LoVo (cell line): ENCODE results near the gene GRIA4.

Experiments
- DNase-seq: peaks from one replicate; pipeline ENCODE4 v3.0.0-alpha.2; 2016; ENCODE audit warnings: low spot score

GRIA4 gene

DNA sequence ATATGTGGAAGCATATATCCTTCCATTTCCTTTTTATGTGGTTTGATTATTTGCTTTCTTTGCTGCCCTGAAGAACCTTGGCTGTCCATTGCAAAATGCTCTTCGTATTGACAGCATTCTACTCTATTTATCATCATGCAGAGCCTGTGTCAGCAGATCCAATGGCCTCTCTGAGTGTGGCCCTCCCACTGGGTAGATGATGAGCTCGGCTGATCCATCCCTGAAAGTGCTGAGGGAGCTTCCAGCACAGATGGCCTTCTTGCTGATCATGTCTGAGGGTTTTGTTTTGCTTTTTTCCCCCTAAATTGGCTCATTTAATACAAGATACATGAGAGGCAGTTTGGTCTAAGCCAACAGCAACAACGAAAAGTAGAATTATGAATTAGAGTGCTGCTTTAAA lies 181.0 kb downstream of the GRIA4 start:
- DNase-seq: no peak

DNA sequence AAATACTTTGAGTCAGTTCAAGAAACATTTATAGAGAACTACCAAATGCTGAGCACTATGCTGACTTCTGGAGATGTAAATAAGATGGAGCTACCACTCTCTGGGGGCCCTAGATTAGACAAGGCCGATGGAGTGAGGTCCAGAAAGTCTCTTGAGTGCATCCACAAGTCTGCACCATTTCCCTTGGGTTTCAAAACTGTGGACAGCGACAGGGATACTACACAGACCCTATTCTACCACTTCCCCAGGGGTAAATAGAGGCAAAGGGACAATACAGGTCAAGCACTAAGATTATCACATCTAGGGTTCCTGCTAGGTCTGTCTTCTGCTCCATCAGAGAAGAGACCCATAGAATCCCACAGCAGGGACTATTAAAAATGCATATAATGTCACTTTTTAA lies 183.2 kb downstream of the GRIA4 start:
- no peak for DNase-seq

DNA sequence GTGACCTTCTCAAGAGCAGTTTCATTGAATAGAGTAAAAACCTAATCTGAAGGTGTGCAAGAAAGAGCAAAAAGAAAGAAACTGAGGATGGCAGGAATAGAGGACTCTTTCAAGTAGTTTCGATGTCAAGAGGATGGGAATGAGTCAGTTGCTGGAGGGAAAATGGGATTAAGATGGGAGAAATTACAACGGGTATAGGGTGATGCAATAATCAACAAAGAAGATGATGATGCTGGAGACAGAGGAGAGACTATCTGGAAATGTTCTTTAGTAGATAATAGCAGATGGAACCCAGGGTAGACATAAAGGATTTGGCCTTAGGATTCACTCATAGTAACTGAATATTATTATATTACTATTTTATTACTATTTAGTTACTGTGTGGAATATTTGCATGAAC lies 189.4 kb downstream of the GRIA4 start:
- DNase-seq: no peak

DNA sequence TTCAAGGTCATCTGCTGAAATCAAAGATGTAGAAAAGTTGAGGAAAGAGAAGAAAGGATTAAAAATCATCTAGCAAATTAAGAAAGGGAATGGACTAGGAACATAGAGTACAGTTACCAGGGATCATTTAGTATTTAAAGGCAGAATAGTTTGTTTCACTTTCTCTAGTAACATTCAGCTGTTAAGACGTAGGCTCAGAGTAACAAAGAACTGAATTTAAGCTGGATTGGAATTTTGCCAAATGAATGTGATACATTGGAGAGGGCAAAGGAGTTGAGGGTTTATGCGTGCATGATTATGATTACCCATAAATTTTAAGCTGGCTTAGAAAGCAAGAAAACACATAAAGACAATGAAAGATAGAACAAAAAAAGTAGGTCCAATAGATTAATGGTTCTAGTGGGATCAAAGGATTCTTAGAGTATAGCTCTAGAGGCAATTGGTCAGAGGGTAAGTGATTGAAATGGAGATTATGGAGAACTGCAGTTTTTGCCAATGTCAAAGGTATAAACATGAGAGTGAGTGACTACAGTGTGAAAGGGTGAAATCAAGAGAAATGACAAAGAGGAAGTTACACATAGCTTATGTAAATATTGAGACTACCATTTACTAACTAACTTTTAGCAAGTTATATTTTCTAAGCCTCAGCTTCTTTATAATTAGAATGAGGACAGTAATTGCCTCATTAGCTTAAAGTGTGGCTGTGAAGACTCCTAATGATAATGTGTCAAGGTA lies 190.0 kb downstream of the GRIA4 start:
- DNase-seq: no peak

DNA sequence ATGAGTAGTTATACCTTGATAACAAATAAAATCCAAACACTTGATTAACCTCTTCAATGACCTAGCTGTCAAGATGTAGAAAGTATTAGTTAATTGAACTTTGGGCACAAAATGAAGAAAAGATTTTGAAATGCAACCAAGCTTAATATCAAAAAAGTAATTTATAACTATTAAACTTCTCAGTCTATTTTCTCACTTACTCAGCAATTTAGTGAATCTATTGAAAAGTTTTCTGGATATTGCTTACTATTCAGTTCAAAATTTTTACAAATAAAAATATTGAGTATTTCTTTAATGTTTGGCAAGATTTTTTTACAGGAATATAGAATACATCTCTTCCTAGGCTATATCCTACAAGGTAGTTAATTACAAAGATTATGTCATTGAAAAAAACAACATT lies 192.5 kb downstream of the GRIA4 start:
- no peak for DNase-seq

DNA sequence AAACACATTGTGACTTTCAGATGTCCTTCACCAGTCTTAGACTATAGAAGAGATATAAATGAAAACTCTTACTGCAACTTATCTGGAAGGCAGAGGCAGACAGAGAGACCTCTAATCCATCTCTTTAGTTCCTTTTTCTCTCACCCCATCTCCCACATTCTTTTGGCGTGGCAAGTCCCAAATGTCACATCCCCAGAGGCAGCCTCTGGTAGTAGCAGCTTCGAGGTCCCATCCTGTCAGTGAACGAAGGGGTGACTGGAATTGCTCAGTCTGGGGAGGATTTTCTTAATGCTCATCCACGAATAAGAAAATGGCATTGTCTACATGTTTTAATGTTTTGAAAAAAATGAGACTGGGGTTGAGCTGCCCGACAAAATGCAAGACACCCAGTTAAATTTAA lies 201.4 kb downstream of the GRIA4 start:
- no peak for DNase-seq

DNA sequence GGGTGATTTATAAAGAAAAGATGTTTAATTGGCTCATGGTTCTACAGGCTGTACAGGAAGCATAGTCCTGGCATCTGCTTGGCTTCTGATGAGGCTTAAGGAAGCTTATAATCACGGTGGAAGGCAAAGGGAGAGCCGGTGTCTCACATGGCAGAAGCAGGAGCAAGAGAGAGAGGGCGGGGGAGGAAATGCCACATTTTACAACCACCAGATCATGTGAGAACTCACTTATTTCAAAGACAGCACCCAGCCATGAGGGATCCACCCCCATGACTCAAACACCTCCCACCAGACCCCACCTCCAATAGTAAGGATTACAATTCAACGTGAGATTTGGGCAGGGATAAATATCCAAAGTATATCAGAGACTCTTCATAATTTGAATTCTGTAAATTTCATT lies 211.5 kb downstream of the GRIA4 start:
- no peak for DNase-seq

DNA sequence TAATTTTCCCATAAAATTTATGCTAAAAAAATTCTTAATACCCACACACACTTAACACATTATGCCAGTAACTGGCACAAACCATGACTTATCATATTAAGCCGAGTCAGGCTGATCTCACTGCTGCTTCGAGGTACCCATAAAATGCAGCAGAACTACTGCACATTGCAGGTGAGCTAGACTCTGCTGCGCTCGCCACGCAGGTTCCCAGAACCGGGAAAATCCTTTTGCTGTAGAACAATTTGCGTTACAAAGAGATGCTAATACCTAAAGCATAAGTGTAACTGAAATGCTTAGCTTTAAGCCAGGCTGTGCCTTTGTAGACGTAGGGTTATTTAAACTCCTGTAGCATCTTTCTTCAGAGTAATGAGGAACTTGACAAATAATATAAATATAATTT lies 211.9 kb downstream of the GRIA4 start:
- no peak for DNase-seq

DNA sequence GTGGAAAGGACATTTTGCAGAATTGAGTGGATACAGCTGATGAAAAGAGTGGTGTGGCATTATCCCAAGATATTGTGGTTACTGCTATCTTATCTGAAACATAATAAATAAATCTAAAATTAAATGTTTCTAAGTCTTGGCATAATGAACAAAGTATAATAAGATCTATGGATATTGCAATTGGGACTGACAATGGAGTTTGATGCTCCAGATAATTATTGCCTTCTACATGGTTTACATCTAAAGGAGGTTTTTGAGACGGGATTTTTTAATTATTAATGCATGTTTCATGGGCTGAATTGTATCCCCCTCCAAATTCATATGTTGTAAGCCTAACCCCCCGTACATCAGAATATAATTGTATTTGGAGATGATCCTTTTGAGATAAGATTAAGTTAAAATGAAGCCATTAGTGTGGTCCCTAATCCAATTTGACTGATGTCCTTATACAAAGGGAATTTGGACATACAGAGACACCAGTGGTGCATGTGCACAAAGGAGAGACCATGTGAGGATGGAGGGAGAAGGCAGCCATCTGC lies 213.7 kb downstream of the GRIA4 start:
- DNase-seq: no peak

DNA sequence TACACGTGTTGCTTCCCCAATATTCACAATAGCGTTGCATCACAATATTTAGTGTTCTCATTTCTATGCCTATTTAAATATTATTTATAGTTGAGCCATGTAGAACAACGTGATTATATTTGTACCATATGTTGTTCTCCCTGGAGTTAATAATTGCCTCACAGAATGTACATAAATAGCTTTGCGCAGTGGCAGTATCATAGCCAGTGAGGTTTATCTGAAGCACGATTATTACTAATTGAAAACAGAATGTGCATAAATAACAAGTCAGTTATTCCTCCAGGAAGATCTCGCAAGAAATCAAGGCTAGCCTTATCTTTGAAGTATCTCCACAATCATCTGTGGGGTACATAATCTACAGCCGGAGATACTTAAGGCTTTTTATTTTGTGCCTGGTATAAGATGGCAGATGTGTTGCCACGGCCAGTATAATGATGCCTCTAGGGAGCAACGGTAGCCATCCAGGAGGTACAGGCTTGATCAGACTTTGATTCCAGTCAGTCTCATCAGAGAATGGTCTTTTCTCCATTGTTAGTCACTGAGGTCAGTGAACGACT lies 214.7 kb downstream of the GRIA4 start:
- DNase-seq: no peak

DNA sequence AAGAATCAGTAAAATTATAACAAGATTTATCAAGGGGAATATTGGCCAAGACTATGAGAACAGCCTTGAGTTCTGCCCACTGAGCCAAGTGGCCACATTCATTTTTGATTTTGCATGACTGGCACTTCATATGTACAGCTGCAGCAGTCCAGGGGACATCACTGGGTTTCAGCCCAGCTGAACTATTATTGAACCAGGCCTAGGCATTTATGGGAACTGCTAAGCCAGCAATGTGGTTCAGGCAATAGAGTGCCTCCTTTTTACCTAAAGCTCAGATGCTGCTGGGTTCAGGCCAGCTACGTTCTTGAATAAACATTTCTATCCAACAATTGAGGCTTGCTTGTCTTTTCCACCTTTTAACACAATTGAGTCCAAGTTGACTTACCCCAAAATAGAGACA lies 215.3 kb downstream of the GRIA4 start:
- DNase-seq: no peak

DNA sequence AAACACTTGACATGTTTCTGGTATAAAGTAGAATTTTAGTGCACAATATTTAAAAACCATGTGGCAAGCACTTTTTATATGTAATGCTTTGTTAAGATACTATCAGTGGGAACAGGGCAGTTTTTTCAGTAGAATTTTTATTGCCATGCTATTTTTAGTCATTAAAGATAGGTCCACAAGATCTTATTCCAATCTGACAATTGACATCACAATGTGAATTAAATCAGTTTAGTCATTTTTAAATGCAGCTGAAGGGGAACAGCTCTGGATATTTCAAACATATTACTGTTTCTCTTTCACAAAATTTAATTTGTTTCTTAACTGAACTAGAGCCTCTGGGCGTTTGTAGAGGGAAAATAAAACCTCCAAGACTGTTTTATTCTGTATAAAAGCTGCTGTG lies 218.0 kb downstream of the GRIA4 start:
- DNase-seq: no peak

DNA sequence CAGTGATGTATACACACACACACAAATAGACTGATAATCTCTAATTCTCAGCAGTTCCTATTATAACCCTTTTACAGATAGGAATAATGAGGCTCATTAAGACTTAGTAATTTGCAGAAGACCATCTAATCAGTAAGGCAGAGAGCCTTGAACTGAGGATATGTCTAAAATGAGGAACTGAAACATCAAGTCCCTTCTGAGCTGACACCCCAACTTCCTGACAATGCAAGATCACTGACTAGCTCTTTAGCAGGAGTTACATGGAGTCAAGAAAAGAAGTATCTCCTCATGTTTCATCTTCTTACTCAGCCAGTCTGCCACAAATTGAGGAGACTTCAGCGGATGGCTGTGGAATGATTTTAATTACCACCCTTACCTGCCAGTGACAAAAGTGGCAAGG lies 219.2 kb downstream of the GRIA4 start:
- DNase-seq: no peak

DNA sequence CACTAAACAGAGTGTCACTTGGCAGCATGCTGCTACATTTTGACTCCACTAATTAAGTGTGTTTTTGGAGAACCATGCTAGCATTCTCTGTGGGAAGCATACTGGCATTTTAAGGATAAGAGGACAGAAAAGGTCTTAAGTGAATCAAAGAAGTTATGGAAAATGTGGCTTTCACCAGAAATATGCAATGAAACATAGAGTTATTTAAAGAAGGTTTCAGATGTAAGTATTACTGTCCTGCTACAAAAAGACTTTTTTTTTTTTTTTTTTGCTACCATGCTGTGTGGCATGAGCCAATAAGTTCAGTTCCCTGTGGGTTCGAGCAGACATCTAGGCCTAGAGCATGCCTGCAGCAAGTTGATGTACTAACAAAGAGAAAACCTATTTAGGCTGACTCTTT lies 224.6 kb downstream of the GRIA4 start:
- no peak for DNase-seq

DNA sequence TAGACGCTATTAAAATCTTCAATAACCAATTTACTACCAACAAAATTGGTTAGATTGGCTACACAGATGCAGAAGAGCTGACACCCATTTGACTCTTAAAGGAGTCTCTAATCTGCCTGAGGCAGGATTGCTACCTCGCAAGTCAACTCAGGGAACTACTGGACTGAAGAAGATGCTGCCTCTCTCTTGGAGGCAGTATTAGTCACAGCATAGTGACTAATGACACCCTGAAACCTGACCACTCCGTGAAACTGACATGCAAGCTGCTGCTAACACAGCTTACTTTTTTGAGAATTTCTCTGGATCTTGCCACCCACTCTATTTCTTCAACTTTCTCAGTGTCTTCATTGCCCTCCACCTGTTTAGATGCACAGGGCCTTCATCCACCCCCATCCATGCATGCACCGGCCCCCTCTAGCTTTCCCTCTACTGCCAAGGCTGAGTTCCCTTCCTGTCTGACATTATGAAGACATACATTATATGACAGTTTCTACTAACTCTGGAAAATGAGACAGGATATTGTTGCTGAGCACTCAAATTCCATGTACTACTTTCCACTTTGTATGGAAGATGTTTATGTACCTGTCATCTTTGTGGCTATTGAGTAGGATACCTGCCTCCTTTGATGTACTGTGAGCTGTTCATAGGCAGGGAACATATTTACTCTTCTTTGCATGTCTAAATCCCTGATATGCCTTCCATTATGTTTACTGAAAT lies 229.0 kb downstream of the GRIA4 start:
- DNase-seq: no peak

DNA sequence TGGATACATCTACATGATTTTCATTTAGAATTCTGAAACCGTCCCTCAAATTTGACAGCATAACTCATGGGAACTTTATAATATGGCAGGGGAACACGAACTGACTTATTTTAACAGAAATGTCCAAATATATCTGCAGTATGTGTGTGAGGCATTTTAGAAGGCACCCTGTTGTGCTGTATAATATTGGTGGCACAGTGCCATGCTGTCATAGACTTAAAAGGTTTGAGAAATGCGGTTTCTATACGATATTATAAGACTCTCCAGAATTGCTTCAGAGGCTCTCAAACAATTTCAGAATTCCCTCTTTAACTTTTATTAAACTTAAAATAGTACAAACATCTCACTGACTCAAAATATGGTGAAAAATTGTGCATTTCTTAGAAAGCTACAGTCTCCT lies 230.5 kb downstream of the GRIA4 start:
- no peak for DNase-seq

DNA sequence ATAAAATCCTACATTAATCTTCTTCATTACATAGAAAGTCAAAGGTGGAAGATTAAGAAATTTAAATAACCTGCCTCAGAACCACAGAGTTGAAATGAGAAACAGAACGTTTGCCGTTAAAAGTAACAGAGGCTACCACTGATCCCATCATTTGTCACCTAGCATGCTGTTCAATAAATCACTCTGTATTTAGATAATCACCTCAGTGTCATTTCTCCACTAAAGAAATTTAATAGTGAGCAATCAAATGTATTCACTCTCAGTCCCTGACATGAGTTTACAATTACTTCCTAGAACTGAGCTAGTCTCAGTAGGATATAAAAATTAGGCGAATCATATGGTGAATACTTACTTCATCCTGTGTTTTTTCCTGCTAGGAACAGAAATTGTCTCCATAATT lies 242.5 kb downstream of the GRIA4 start:
- DNase-seq: no peak

DNA sequence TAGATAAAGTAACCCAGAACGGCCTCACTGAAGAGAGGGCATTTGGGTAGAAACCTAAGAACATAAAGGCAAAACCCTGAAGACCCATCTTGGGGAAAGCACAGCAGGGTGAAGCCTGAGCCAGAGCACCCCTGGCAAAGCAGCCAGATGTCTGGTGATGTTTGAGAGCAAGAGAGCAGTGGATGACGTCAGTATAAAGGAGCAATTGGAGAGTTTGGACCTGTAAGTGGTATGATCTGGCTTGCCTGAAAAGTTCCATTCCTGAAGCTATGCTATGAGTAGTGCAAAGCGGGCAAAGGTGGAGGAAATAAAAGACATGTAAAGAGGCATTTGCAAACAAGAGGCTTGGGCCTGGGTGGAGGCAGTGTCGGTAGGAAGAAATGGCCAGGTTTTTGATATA lies 244.4 kb downstream of the GRIA4 start:
- no peak for DNase-seq

DNA sequence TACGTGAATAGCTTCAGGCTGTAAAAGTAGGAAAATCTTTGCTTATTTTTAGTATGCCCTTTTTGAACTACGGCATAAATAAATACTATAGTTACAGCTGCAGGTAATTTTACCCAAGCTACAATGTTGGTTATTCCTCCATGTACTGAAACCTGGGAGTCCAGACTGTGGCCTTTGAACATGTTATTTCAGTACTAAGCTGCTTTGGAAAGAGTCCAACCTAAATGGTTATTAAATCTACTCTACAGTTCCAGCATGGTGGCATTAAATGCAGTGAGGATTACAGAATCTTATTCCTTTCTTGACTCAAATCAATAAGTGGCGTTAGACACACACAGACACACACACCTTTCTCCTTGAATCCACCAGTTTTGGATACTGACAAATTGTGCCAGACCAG lies 247.1 kb downstream of the GRIA4 start:
- no peak for DNase-seq

DNA sequence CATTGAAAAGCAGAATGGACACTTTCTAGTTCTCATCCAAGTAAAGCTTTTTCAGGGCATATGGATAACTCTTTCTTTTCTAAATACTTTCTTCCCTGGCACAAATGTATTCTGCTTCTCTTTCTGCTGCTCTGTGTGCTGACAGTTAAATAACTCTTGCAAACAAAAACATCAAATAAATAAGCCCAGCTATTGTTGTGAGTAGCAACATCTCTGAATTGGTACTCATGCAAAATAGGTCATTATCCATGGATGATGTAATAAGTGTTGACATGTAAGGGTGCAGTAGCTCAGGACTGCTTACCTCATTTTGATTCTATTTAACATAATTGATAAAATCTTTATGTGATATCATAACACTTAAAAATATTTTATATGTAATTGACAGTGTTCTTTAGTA lies 247.9 kb downstream of the GRIA4 start:
- no peak for DNase-seq

DNA sequence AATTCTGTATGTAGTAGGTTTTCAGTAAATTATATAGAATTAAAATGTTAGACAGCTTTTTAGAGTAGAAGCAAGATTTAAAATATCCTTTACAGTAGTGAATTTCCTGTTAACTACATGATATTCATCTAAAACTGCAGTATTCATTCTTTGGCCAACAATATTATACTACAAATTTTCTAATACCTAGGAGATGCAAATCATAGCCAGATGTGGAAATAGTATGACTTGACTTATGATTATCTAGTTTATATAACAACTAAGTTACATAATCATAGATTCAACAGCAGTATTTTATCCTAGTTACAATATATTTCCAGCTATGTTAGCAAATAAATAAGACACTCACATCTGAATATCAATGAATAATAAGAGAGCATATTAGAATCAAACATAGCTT lies 249.0 kb downstream of the GRIA4 start:
- DNase-seq: no peak

DNA sequence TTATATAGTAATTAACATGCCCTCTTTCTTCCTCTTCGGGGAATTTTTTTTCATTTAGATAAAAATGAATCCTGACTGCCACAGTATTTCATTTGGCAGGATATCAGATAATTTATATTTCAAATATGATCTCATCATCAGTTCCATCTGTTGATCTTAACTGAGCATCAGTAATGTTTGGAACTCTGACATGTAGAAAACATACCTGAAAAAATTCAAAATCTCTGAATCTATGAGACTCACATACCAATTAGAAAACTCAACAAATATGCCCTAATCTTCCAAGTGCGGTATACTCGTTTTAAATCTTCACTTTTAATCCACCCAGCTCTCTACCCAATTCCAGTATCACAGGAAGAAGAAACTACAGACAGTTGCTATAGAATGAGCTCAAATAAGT lies 250.2 kb downstream of the GRIA4 start:
- no peak for DNase-seq

DNA sequence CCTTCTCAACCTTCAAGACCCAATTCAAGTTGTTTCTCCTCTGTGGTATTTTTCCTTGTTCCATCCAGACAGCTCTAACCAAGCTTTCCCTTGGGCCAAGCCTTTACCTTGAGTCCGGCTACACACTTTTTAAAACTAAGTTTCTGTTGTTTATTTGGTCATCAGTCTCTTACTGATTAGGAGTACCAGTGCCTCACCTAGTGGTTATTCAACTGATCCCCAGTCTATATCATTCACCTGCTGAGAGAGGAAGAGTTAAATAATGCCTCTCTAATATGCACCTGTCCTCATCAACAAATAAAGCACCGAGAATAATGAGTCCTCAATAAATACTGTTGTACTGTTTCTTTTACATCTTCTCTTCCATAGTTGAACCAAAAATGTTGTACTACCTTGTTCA lies 251.4 kb downstream of the GRIA4 start:
- DNase-seq: no peak
